DMS153 treated with DMSO at 0.1 percent for 48 hours (cell line): Measurements from ENCODE around the gene ZNF433.
"Not testable (repeated sequence)": the region's sequence is repeated elsewhere in the genome, so short reads cannot be mapped to it uniquely, and the experiment has no call there.

Source experiments
- DNase-seq: peaks from one replicate; lab custom pipeline; 2025; ENCODE audit not compliant: unreplicated experiment; lab: John Stamatoyannopoulos, UW

ZNF433 gene

DNA sequence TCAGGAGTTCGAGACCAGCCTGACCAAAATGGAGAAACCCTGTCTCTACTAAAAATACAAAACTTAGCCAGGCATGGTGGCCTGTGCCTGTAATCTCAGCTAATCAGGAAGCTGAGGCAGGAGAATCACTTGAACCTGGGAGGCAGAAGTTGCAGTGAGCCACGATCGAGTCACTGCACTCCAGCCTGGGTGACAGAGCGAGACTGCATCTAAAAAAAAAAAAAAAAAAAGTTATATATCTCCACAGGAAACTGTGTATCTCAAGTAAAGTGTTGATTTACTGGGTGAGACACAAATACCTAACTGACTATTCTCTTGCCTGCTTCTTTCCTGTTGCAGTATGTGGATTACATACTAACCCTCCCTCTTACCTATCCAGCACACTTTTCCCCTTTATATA, 43.6 kb downstream of the ZNF433 start:
- DNase-seq: not testable (repeated sequence)

DNA sequence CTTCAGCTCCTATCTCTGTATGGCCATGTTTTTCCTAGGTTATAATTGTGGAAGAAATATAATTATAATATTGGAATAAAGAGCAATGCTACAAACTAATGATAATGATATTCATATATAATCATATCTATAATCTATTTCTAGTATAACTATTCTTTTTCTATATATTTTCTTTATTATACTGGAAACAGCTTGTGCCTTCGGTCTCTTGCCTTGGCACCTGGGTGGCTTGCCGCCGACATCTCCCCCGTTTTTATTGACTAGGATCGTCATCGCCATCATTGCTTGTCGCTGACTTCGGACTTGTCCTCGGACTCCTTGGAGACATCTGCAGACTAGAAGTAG, 46.4 kb downstream of the ZNF433 start:
- no peak for DNase-seq

DNA sequence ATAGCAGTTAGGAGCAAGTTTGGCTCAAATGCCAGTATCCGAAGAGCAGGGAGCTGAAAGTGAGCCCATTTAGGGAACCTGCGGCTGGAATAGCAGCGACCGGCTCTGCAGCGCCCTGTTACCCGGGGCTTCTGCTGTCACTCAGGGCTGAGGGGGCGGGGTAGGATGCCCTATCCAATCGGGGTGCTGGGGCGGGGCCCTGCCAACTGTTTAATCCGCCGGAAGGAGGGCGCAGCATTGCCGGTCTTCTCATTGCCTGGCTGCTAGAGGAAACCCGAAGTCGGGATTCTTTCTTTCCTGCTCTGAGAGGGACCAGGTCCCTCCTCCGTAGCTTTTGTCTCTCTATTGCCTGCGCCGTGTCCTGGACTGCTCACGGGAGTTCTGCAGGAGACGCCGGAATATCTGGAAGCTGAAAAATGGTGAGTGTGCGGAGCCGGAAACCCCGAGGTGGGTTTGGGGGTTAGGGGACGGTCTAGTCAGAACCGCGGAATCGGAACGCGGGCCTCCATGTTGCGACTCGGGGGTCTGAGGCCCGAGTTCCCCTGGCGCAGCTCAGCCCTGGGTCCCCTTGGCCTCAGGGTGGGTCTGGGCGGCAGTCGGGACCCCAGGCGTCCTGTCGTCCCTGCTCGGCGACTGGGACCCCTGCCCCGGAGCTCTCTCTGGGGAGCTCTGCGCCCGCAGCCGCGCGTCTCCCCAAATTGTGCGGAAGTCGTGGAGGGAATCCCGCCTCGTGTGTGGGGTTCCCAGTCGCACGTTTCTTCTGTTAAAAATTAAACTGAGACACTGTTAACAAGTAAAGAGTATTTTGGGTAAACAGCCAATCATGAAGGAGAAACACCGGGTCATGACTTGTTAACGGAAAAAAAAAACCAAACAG, 47.8 kb downstream of the ZNF433 start:
- peak; percentile 5 for DNase-seq

DNA sequence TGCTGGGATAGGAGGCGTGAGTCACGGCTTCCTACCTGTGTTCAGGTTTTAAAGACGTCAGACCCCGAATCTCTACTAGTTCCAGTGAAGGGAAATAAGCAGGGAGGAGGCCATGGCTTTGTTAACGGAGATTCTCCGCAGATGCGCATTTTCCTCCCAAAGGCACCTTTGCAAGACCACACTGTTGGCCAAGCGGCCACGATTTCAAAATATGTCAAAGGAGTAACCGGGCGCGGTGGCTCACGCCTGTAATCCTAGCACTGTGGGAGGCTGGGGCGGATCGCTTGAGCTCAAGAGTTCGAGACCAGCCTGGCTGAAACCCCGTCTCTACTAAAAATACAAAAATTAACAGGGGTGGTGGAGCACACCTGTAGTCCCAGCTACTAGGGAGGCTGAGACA, 48.7 kb downstream of the ZNF433 start:
- no peak for DNase-seq

DNA sequence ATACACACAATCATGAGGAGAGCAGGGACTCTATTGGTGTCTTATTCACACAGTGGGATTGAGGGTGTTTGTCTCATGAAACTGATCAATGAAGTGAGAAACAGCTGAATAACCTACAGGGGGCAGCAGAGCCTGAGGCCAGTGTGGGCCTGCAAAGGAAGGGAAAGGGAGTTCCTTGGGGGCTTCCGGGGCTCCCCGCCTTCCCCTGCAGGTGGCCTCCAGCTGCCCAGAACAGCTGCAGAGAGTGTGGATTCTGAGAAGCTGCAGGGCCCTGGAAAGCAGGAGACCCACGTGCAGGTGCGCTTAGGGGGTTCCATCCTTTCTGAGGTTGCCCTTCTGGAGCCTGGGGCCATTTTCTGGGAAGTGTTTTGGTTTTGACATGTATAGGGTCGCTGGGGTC, 50.5 kb downstream of the ZNF433 start:
- no peak for DNase-seq

DNA sequence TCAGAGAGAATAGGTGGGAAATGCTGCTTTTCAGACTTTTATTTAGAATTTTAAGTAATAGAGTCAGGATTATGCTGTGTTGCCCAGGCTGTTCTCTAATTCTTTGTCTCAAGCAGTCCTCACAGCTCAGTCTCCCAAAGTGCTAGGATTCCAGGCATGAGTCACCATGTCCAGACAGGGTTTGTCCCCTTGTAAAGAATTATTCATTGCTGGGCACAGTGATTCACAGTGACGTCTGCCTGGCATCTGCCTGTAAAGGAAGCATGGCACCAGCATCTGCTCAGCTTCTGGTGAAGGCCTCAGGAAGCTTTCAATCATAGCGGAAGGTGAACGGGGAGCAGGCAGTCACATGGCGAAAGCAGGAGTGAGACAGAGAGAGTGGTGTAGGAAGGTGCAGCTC, 53.0 kb downstream of the ZNF433 start:
- no peak for DNase-seq

DNA sequence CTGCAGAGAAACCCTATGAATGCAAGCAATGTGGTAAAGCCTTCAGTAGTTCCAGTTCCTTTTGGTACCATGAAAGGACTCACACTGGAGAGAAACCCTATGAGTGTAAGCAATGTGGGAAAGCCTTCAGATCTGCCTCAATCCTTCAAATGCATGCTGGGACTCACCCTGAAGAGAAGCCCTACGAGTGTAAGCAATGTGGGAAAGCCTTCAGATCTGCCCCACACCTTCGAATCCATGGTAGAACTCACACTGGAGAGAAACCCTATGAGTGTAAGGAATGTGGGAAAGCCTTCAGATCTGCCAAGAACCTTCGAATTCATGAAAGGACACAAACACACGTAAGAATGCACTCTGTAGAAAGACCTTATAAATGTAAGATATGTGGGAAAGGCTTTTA, 56.0 kb downstream of the ZNF433 start:
- no peak for DNase-seq

DNA sequence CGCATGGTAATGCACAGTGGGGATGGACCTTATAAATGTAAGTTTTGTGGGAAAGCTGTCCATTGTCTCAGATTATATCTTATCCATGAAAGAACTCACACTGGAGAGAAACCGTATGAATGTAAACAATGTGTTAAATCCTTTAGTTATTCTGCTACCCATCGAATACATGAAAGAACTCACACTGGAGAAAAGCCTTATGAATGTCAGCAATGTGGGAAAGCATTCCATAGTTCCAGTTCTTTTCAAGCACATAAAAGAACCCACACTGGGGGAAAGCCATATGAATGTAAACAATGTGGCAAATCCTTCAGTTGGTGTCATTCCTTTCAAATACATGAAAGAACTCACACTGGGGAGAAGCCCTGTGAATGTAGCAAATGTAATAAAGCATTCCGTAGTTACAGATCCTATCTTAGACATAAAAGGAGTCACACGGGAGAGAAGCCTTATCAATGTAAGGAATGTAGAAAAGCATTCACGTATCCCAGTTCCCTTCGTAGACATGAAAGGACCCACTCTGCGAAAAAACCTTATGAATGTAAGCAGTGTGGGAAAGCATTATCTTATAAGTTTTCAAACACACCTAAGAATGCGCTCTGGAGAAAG, 56.9 kb downstream of the ZNF433 start:
- DNase-seq: no peak

DNA sequence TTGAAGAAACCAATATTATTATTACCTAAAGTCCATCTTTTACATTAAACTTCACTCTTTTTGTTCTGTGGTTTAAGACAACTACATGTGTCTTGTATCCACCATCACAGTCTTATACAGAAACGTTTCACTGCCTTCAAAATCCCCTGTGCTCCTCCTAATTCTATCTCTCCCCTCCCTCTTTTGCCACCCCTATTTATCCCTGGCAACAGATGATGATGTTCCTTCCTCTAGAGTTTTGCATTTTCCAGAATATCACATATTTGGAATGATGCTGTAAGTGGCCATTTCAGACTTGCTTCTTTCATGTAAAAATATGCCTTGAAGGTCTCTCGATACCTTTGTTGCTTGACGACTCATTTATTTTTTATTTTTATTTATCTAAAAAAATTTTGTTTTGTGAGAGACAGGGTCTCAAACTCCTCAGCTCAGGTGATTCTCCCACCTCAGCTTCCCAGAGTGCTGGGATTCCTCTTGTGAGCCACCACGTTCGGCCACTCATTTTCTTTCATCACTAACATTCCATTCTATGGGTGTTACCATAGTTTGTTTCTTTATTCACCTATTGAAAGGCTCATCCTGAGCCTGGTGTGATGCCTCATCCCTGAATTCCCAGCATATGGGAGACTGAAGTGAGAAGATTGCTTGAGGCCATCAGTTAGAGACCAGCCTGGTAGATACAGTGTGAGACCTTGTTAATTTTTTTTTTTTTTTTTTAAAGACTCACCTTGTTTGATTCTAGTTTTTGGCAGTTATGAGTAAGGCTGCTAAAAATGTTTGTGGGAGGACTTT, 62.3 kb downstream of the ZNF433 start:
- no peak for DNase-seq

DNA sequence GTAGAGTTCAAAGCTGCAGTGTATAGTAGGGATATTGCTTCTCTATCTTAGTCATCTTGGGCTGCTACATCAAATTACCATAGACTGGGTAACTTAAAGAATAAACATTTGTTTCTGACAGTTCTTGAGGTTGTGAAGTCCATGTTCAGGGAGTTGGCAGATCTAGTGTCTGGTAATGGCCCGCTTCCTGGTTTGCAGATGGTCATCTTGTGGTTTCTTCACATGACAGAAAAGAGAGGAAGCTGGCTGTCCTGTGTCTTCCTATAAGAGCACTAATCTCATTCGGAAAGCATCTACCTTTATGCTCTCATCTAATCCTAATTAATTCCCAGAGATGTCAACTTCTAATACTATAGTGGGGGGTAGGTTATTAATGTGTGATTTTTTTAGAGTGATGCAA, 64.4 kb downstream of the ZNF433 start:
- DNase-seq: no peak

DNA sequence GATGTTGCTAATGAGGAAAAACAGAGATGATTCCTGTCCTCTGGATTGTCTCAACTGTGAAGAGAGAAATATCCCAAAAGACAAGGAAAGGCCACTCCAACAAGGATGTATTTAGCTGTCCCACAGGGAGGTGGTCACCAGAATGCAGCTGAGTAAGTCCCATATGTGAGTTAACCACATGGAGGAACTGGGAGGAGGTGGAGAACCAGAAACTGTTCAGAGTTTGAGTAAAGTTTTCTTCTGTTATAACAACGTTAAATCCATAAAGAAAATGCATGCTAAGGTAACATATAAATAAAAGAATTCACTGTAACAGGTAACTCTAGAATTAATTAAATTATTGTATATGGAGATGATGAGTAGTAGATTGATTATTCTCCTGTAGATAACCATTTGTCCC, 65.3 kb downstream of the ZNF433 start:
- DNase-seq: no peak

DNA sequence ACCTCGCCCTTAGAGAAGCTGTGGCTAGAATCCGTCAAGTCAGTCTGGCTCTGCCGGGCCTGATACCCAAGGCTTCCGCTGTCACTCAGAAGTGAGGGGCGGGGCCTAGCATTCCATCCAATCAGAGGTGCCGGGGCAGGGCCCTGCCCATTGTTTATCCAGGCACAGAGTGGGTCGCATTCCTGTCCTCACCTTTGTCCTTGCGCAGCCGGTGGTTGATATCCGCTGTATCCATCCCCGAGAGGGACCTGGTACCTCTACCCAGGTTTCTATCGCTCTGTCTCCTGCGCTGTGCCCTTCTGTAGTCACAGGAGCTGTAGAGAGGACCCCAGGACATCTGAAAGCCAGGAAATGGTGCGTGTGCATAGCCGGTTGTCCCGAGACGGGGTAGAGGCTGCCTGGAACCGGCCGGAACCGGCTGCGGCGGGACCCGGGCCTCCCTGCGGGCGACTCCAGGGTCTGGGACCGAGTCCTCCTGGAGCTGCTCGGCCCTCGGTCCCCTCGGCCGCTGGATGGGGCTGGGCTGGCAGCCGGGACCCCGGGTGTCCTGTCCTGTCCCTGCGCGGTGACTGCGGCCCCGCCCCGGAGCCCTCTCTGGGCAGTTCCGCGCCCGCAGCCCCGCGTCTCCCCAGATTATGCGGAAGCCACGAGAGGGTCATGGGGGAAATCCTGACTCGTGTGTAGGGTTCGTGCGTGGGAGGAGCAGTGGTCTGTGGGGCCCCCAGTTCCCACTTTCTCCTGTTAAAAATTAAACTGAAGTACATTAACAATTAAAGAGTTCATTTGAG, 70.4 kb downstream of the ZNF433 start, which contains the start of gene ZNF763:
TSS of gene ZNF763 (plus strand) at position 183 of the 788 bp plus-strand sequence. CDS start at position 352, 169 bp downstream.
- no peak for DNase-seq
